ENCODE results near the gene CTR9. TPM values are rescaled to one million over a fixed set of nuclear protein-coding genes. Genes with fewer than 3 reads are reported as not detected.

CTR9 gene
- total RNA-seq, 6 experiments from 2014 or later: 15.9 to 38.9 (median 20.0) TPM

DNA sequence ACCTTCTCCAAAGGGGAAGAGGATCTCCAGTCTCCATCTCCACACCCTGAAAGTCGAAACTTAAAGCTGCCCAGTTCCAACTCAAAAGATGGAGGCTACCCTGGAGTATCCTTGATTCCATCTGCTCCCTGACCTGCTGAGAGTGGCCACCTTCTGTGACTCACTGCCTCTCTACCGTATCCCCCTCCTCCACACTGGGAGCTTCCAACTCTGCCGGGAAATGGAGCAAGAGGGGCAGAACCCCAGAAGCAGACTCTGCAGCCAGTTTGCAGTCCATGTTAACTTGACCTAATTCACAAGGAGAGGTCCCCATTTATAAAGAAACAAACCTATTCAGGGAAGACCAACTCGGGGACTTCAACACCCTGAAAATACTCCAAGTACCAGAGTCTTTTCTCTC lies 35.5 kb upstream of the CTR9 start:
- Histone ChIP-seq H3K36me3 (no peaks in the 10 kb centered on the region), H3K4me1 (no peaks in the 10 kb centered on the region), H3K27me3 (no peaks in the 10 kb centered on the region), H3K4me3 (no peak overlapping the region), H3K27ac (no peak overlapping the region), H3K9me3 (no peaks in the 10 kb centered on the region)
- DNase-seq (no peak), ATAC-seq (no peak)
- 58% methylated on average over 4 of the region's 4 CpGs for WGBS (ENCODE audit: insufficient coverage, low coverage, low lambda C conversion rate, missing lambda C conversion rate)
- TF ChIP-seq CTCF (IDR thresholded peaks at IDR 0.05) (no peak), POLR2A (IDR thresholded peaks at IDR 0.05) (no peak)
- intact Hi-C loops (cut with DNase I): no loop called here

GRCh38 chr11:10716122-10716521 lies 34.9 kb upstream of the CTR9 start:
- H3K9me3 ChIP-seq: no peaks in the 10 kb centered on the region
- TF ChIP-seq CTCF (IDR thresholded peaks at IDR 0.05): no peak
- no peak for TF ChIP-seq POLR2A (IDR thresholded peaks at IDR 0.05)
- no peaks in the 10 kb centered on the region for H3K4me1 ChIP-seq
- DNase-seq: no peak
- intact Hi-C loops (cut with DNase I): no loop called here
- no peaks in the 10 kb centered on the region for H3K27me3 ChIP-seq
- WGBS (ENCODE audit: insufficient coverage, low coverage, low lambda C conversion rate, missing lambda C conversion rate): 32% methylated on average over 3 of the region's 3 CpGs
- no peak overlapping the region for H3K4me3 ChIP-seq
- no peak overlapping the region for H3K27ac ChIP-seq
- no peaks in the 10 kb centered on the region for H3K36me3 ChIP-seq
- ATAC-seq: no peak

DNA sequence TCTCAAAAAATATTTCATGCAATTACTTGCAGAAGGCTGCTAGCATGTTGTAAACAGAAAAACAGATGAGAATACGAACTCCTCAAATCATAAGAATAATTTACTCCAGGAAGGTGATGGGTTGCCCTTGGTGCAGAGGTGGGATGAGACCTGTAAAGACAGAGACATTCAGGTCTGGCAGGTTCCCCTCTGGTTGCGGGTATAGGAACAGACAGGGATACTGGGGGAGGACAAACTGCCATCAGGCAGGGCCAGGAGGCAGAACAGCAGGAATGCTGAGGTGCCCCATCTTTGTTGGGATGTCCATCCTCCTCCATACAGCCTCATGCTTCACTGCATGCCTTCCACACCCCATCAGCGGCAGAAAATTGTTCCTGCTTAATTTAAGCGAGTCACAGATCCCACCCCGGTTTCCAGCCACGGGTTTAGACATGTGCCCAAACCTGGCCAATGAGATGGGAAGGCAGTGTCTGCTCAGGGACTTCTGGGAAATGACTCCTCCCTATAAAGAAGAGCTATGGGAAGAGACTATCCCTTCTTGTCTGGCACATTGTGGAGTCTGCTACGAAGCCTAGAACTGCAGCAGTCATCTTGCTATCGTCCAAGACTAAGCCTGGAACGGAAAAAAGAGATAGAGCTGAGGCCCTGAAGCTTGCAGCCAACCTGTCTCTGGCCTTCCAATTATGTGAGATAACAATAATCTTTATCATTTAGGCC lies 34.3 kb upstream of the CTR9 start:
- no peaks in the 10 kb centered on the region for H3K9me3 ChIP-seq
- intact Hi-C loops (cut with DNase I): no loop called here
- no peaks in the 10 kb centered on the region for H3K4me1 ChIP-seq
- 73% methylated on average over 7 of the region's 9 CpGs for WGBS (ENCODE audit: insufficient coverage, low coverage, low lambda C conversion rate, missing lambda C conversion rate)
- ATAC-seq (no peak), DNase-seq (no peak)
- H3K4me3 ChIP-seq: no peak overlapping the region
- no peaks in the 10 kb centered on the region for H3K27me3 ChIP-seq
- H3K27ac ChIP-seq: no peak overlapping the region
- no peaks in the 10 kb centered on the region for H3K36me3 ChIP-seq
- TF ChIP-seq CTCF (IDR thresholded peaks at IDR 0.05) (no peak), POLR2A (IDR thresholded peaks at IDR 0.05) (no peak)

DNA sequence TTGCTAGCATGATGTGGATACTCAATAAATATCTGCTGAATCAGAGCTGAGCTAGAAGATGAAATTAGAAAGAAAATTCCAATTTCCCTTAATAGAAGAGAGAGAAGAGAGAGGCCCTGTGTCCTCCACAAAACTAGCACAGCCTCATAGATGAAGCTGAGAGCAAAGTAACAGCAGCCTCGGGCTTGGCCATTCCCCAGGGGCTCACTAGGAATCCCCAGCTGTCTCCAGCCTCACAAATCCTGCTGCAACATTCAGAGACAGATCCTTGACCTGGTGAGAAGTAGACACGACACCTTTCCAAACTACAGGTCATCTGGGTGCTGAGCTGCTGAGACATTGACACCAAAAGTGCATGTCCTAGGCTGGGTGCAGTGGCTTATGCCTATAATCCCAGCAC lies 31.4 kb upstream of the CTR9 start:
- no peaks in the 10 kb centered on the region for H3K9me3 ChIP-seq
- 74% methylated on average over 2 of the region's 2 CpGs for WGBS (ENCODE audit: insufficient coverage, low coverage, low lambda C conversion rate, missing lambda C conversion rate)

More for the DNA sequence above, 31.4 kb upstream of the CTR9 start:
- no peaks in the 10 kb centered on the region for H3K36me3 ChIP-seq
- TF ChIP-seq POLR2A (IDR thresholded peaks at IDR 0.05) (no peak), CTCF (IDR thresholded peaks at IDR 0.05) (no peak)
- no peak overlapping the region for H3K27ac ChIP-seq
- no peak overlapping the region for H3K4me3 ChIP-seq
- no peaks in the 10 kb centered on the region for H3K4me1 ChIP-seq
- no peak for ATAC-seq
- intact Hi-C loops (cut with DNase I): no loop called here
- no peaks in the 10 kb centered on the region for H3K27me3 ChIP-seq
- no peak for DNase-seq
